ENCODE results near the gene UBE2J1. TPM values are rescaled to one million over a fixed set of nuclear protein-coding genes. Genes with fewer than 3 reads are reported as not detected.

Gene UBE2J1
- polyA plus RNA-seq, 1 donor from 2014 or later: 47.2 TPM

DNA sequence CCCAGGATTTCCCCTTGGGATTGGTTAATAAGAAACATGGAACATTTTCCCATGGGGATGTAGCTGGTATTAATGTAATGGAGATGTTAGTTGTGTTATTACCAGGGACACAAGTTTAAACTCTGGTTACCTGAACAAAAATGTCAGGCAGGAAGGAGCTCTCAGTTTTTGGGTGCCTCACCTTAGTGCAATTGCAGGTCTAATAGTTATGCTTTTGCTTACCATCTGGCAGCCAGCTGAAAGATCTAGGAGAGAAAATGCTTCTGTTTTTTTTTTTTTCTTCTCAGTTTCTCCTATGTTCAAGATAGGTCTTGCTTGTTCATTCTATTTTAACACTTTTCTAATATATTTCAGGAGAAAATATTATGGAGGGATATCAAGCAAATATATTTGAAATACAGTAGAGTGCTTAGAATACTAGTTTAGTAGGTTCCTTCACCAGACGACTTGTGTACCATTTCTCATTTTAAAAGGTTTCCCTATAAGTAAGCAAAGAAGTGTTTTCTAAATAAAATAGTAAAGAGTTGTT lies 4.2 kb upstream of the UBE2J1 start:
- Histone ChIP-seq H3K4me3 (ENCODE audit: low read length) (no peak overlapping the region), H3K9me3 (ENCODE audit: low read length) (no peaks in the 10 kb centered on the region), H3K9ac (ENCODE audit: low read length) (no peak overlapping the region), H3K79me2 (replicated peaks; ENCODE audit: insufficient read depth, low read length) (peaks cover 19% of the 10 kb centered on the region), H2AFZ (ENCODE audit: low read depth, low read length) (no peak overlapping the region), H3K27me3 (ENCODE audit: insufficient read depth, low read depth, low read length) (no peaks in the 10 kb centered on the region), H3F3A (ENCODE audit: insufficient read depth, low read length, poor library complexity, severe bottlenecking) (no peaks in the 10 kb centered on the region), H3K9me2 (ENCODE audit: insufficient read depth, low read length) (no peaks in the 10 kb centered on the region), H3K27ac (ENCODE audit: low read length) (no peak overlapping the region), H4K20me1 (ENCODE audit: insufficient read depth) (no peaks in the 10 kb centered on the region), H3K4me2 (ENCODE audit: low read length) (no peak overlapping the region), H3K36me3 (ENCODE audit: insufficient read depth, low read length) (no peaks in the 10 kb centered on the region)
- TF ChIP-seq RAD21 (conservative IDR thresholded peaks at IDR 0.05) (no peak), MXI1 (conservative IDR thresholded peaks at IDR 0.05; ENCODE audit: poor library complexity, severe bottlenecking) (no peak), SMC3 (conservative IDR thresholded peaks at IDR 0.05; ENCODE audit: poor library complexity) (no peak), TAF1 (IDR thresholded peaks at IDR 0.05; ENCODE audit: low read depth) (no peak), POLR2AphosphoS5 (IDR thresholded peaks at IDR 0.05) (no peak), EZH2 (IDR thresholded peaks at IDR 0.05; ENCODE audit: borderline replicate concordance, insufficient read depth, low read length, poor library complexity, severe bottlenecking) (no peak), EP300 (conservative IDR thresholded peaks at IDR 0.05; ENCODE audit: poor library complexity, severe bottlenecking) (no peak)
- TF ChIP-seq, protein P1, sequence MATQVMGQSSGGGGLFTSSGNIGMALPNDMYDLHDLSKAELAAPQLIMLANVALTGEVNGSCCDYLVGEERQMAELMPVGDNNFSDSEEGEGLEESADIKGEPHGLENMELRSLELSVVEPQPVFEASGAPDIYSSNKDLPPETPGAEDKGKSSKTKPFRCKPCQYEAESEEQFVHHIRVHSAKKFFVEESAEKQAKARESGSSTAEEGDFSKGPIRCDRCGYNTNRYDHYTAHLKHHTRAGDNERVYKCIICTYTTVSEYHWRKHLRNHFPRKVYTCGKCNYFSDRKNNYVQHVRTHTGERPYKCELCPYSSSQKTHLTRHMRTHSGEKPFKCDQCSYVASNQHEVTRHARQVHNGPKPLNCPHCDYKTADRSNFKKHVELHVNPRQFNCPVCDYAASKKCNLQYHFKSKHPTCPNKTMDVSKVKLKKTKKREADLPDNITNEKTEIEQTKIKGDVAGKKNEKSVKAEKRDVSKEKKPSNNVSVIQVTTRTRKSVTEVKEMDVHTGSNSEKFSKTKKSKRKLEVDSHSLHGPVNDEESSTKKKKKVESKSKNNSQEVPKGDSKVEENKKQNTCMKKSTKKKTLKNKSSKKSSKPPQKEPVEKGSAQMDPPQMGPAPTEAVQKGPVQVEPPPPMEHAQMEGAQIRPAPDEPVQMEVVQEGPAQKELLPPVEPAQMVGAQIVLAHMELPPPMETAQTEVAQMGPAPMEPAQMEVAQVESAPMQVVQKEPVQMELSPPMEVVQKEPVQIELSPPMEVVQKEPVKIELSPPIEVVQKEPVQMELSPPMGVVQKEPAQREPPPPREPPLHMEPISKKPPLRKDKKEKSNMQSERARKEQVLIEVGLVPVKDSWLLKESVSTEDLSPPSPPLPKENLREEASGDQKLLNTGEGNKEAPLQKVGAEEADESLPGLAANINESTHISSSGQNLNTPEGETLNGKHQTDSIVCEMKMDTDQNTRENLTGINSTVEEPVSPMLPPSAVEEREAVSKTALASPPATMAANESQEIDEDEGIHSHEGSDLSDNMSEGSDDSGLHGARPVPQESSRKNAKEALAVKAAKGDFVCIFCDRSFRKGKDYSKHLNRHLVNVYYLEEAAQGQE (IDR thresholded peaks at IDR 0.05; ENCODE audit: borderline replicate concordance): no peak
- TF ChIP-seq, protein P2, sequence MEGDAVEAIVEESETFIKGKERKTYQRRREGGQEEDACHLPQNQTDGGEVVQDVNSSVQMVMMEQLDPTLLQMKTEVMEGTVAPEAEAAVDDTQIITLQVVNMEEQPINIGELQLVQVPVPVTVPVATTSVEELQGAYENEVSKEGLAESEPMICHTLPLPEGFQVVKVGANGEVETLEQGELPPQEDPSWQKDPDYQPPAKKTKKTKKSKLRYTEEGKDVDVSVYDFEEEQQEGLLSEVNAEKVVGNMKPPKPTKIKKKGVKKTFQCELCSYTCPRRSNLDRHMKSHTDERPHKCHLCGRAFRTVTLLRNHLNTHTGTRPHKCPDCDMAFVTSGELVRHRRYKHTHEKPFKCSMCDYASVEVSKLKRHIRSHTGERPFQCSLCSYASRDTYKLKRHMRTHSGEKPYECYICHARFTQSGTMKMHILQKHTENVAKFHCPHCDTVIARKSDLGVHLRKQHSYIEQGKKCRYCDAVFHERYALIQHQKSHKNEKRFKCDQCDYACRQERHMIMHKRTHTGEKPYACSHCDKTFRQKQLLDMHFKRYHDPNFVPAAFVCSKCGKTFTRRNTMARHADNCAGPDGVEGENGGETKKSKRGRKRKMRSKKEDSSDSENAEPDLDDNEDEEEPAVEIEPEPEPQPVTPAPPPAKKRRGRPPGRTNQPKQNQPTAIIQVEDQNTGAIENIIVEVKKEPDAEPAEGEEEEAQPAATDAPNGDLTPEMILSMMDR (IDR thresholded peaks at IDR 0.05; ENCODE audit: poor library complexity, severe bottlenecking): no peak

DNA sequence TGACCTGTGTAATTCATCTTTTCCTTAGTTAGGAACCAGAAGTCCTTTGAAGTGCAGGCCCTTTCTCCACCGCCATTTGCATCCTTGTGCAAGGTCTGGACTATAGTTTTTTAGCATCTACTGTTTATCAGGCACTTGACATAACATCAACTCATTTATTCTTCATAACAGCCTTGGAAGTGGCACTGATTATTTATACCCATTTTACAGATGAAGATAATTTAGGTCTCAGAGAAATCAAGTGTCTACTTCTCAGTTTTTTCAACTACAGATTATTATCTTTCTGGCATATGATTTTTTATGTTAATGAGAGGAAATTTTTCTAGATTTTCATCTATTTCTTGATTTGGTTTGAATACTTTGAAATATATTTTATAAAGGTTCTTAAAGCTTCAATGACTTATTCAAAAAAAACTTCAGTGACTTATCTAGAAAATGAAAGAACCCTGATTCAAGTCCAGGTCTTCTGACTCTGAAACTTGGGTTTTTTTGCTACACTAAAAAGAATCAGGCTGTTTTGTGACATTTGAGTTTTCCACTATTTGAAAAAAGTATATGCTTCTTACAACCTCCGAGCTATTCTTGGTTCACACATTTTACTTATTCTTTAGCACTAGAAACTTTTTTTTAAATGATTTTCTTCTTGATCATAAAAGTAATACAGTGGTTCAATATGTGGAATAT lies 3.1 kb upstream of the UBE2J1 start:
- Histone ChIP-seq H3K79me2 (replicated peaks; ENCODE audit: insufficient read depth, low read length) (peaks cover 29% of the 10 kb centered on the region), H2AFZ (ENCODE audit: low read depth, low read length) (no peak overlapping the region), H3F3A (ENCODE audit: insufficient read depth, low read length, poor library complexity, severe bottlenecking) (no peaks in the 10 kb centered on the region), H3K9ac (ENCODE audit: low read length) (no peak overlapping the region), H3K36me3 (ENCODE audit: insufficient read depth, low read length) (no peaks in the 10 kb centered on the region), H3K9me3 (ENCODE audit: low read length) (no peaks in the 10 kb centered on the region), H3K4me2 (ENCODE audit: low read length) (no peak overlapping the region), H3K27ac (ENCODE audit: low read length) (no peak overlapping the region), H3K27me3 (ENCODE audit: insufficient read depth, low read depth, low read length) (no peaks in the 10 kb centered on the region), H3K4me3 (ENCODE audit: low read length) (no peak overlapping the region), H4K20me1 (ENCODE audit: insufficient read depth) (no peaks in the 10 kb centered on the region), H3K9me2 (ENCODE audit: insufficient read depth, low read length) (no peaks in the 10 kb centered on the region)
- TF ChIP-seq EZH2 (IDR thresholded peaks at IDR 0.05; ENCODE audit: borderline replicate concordance, insufficient read depth, low read length, poor library complexity, severe bottlenecking) (no peak), SMC3 (conservative IDR thresholded peaks at IDR 0.05; ENCODE audit: poor library complexity) (no peak), EP300 (conservative IDR thresholded peaks at IDR 0.05; ENCODE audit: poor library complexity, severe bottlenecking) (no peak), TAF1 (IDR thresholded peaks at IDR 0.05; ENCODE audit: low read depth) (no peak), POLR2AphosphoS5 (IDR thresholded peaks at IDR 0.05) (no peak), RAD21 (conservative IDR thresholded peaks at IDR 0.05) (no peak), MXI1 (conservative IDR thresholded peaks at IDR 0.05; ENCODE audit: poor library complexity, severe bottlenecking) (no peak)
- TF ChIP-seq, protein P2 (IDR thresholded peaks at IDR 0.05; ENCODE audit: poor library complexity, severe bottlenecking): no peak
- TF ChIP-seq, protein P1 (IDR thresholded peaks at IDR 0.05; ENCODE audit: borderline replicate concordance): no peak
